H9 (cell line): ENCODE data around the gene RSBN1. TPM values are rescaled to one million over a fixed set of nuclear protein-coding genes. Genes with fewer than 3 reads are reported as not detected.

Source experiments
- DNase-seq: peaks from one replicate; pipeline ENCODE4 v3.0.0-alpha.2; 2017
- H2AFZ ChIP-seq: one replicate; pipeline ENCODE4 v1.6.1; 2013; ENCODE audit warnings: mild to moderate bottlenecking, low read length, control low read depth, moderate library complexity
- H2AK5ac ChIP-seq: 2 replicates; pipeline ENCODE4 v1.6.1; 2013; ENCODE audit warnings: low read length, control low read depth, mixed read lengths; ENCODE audit not compliant: insufficient read length
- H2BK120ac ChIP-seq: one replicate; pipeline ENCODE4 v1.6.1; 2013; ENCODE audit warnings: low read depth, mild to moderate bottlenecking, low read length, control low read depth, inconsistent platforms; ENCODE audit not compliant: poor library complexity, severe bottlenecking
- H2BK12ac ChIP-seq: 2 replicates; pipeline ENCODE4 v1.6.1; 2013; ENCODE audit warnings: low read length, control low read depth, mixed read lengths, low read depth; ENCODE audit not compliant: insufficient read length
- H2BK15ac ChIP-seq: 2 replicates; pipeline ENCODE4 v1.6.1; 2013; ENCODE audit warnings: low read depth, low read length, control low read depth
- H2BK20ac ChIP-seq: one replicate; pipeline ENCODE4 v1.6.1; 2013; ENCODE audit warnings: low read depth, mild to moderate bottlenecking, low read length, control low read depth, inconsistent platforms; ENCODE audit not compliant: poor library complexity, severe bottlenecking
- H2BK5ac ChIP-seq: 2 replicates; pipeline ENCODE4 v1.6.1; 2013; ENCODE audit warnings: low read length, control low read depth, mixed read lengths; ENCODE audit not compliant: insufficient read length
- H3K14ac ChIP-seq: 2 replicates; pipeline ENCODE4 v1.6.1; 2013; ENCODE audit warnings: low read length, control low read depth; ENCODE audit not compliant: insufficient read depth
- H3K18ac ChIP-seq: 2 replicates; pipeline ENCODE4 v1.6.1; 2013; ENCODE audit warnings: low read depth, mild to moderate bottlenecking, mixed read lengths, low read length, control low read depth; ENCODE audit not compliant: insufficient read length
- H3K23ac ChIP-seq: 2 replicates; pipeline ENCODE4 v1.6.1; 2013; ENCODE audit warnings: low read length, control low read depth, mixed read lengths, low read depth; ENCODE audit not compliant: insufficient read length
- H3K23me2 ChIP-seq: 2 replicates; pipeline ENCODE4 v1.6.1; 2013; ENCODE audit warnings: low read depth, mild to moderate bottlenecking, mixed read lengths, low read length, control low read depth; ENCODE audit not compliant: insufficient read length, poor library complexity, severe bottlenecking
- H3K27ac ChIP-seq: 2 replicates; pipeline ENCODE4 v1.5.1; 2013; ENCODE audit warnings: low read length, control low read depth, mixed read lengths, low read depth; ENCODE audit not compliant: insufficient read length
- H3K27me3 ChIP-seq: 2 replicates; pipeline ENCODE4 v1.6.1; 2013; ENCODE audit warnings: low read length, control low read depth, inconsistent platforms; ENCODE audit not compliant: insufficient read depth
- H3K4ac ChIP-seq: 2 replicates; pipeline ENCODE4 v1.6.1; 2013; ENCODE audit warnings: low read depth, mild to moderate bottlenecking, control low read depth, inconsistent platforms, low read length, moderate library complexity
- H3K4me1 ChIP-seq: 2 replicates; pipeline ENCODE4 v1.6.1; 2013; ENCODE audit warnings: low read length, control low read depth, inconsistent platforms; ENCODE audit not compliant: insufficient read depth
- H3K4me2 ChIP-seq: 2 replicates; pipeline ENCODE4 v1.6.1; 2013; ENCODE audit warnings: low read length, control low read depth, mixed read lengths; ENCODE audit not compliant: insufficient read length, insufficient read depth
- H3K56ac ChIP-seq: 2 replicates; pipeline ENCODE4 v1.6.1; 2013; ENCODE audit warnings: low read depth, mild to moderate bottlenecking, mixed read lengths, low read length, control low read depth; ENCODE audit not compliant: insufficient read length
- H3K79me1 ChIP-seq: 2 replicates; pipeline ENCODE4 v1.6.1; 2013; ENCODE audit warnings: low read depth, mild to moderate bottlenecking, moderate library complexity, low read length, control low read depth, inconsistent platforms; ENCODE audit not compliant: insufficient read depth, poor library complexity, severe bottlenecking
- H3K79me2 ChIP-seq: 2 replicates; pipeline ENCODE4 v1.6.1; 2013; ENCODE audit warnings: low read length, control low read depth, inconsistent platforms; ENCODE audit not compliant: insufficient read depth
- H3K9ac ChIP-seq: 2 replicates; pipeline ENCODE4 v1.6.1; 2013; ENCODE audit warnings: low read length, control low read depth, mixed read lengths; ENCODE audit not compliant: insufficient read length; ENCODE audit errors: extremely low read depth
- H3K9me3 ChIP-seq: one replicate; pipeline ENCODE4 v1.6.1; 2013; ENCODE audit warnings: low read depth, low read length, inconsistent platforms; ENCODE audit not compliant: control insufficient read depth
- H3T11ph ChIP-seq: one replicate; pipeline ENCODE4 v1.6.1; 2013; ENCODE audit warnings: mild to moderate bottlenecking, low read length, control low read depth, inconsistent platforms
- H4K20me1 ChIP-seq: one replicate; pipeline ENCODE4 v1.6.1; 2013; ENCODE audit not compliant: control insufficient read depth, insufficient read length, insufficient read depth
- H4K5ac ChIP-seq: 2 replicates; pipeline ENCODE4 v1.6.1; 2013; ENCODE audit warnings: low read depth, mild to moderate bottlenecking, mixed read lengths, low read length, control low read depth; ENCODE audit not compliant: insufficient read length
- H4K8ac ChIP-seq: replicated peaks from 2 replicates; pipeline ENCODE4 v1.6.1; 2013; ENCODE audit warnings: low read length, control low read depth, mixed read lengths, low read depth; ENCODE audit not compliant: insufficient read length
- H4K91ac ChIP-seq: 2 replicates; pipeline ENCODE4 v1.6.1; 2013; ENCODE audit warnings: low read depth, mild to moderate bottlenecking, moderate library complexity, mixed read lengths, low read length, control low read depth; ENCODE audit not compliant: insufficient read length
- H3K27ac Mint-ChIP-seq, 3 experiments: 2 replicates in 2 of 3; 3 replicates in 1 of 3; pipeline ENCODE4 v1.8.0; 2020 to 2021; ENCODE audit warnings: mixed read lengths in 3 of 3, mild to moderate bottlenecking in 1 of 3, moderate library complexity in 1 of 3
- H3K27me3 Mint-ChIP-seq: 2 replicates; pipeline ENCODE4 v1.8.0; 2021; ENCODE audit warnings: low read depth, mild to moderate bottlenecking, moderate library complexity, mixed read lengths
- H3K36me3 Mint-ChIP-seq, 3 experiments: 2 replicates in 2 of 3; 3 replicates in 1 of 3; pipeline ENCODE4 v1.8.0; 2020 to 2021; ENCODE audit warnings: low read depth in 3 of 3, mixed read lengths in 3 of 3; ENCODE audit not compliant: insufficient read depth in 1 of 3
- H3K4me1 Mint-ChIP-seq, 2 experiments: 2 replicates each; pipeline ENCODE4 v1.8.0; 2020; ENCODE audit warnings: mixed read lengths in 2 of 2
- H3K4me3 Mint-ChIP-seq, 2 experiments: 2 replicates in 1 of 2; 3 replicates in 1 of 2; pipeline ENCODE4 v1.8.0; 2020 to 2021; ENCODE audit warnings: mild to moderate bottlenecking in 2 of 2, mixed read lengths in 2 of 2, moderate library complexity in 1 of 2
- H3K9me3 Mint-ChIP-seq, 2 experiments: 2 replicates in 1 of 2; 3 replicates in 1 of 2; pipeline ENCODE4 v1.8.0; 2020; ENCODE audit warnings: mild to moderate bottlenecking in 2 of 2, mixed read lengths in 2 of 2, moderate library complexity in 1 of 2
- WGBS: extraction: QIAGEN DNeasy Blood & Tissue Kit; methylation state at CpG from one replicate; pipeline ENCODE4 v1.1.7; 2013; ENCODE audit warnings: missing lambda C conversion rate, low lambda C conversion rate, mixed read lengths; ENCODE audit not compliant: insufficient read length; ENCODE audit errors: extremely low coverage; 5-methylcytosine and 5-hydroxymethylcytosine counted together
- total RNA-seq: library from RNA; stranded (reverse); gene quantifications from 2 replicates; pipeline ENCODE4 v1.2.1, GENCODE V29; 2021
- TF ChIP-seq, protein P1 (sequence below): fragments of 200-600 bp; sonication (generic); conservative IDR thresholded peaks from 3 replicates; pipeline ENCODE4 v1.8.0; 2021; ENCODE audit warnings: antibody characterized with exemption, mild to moderate bottlenecking

The RSBN1 gene
- total RNA-seq, 1 experiment from 2014 or later = 11.0 TPM

DNA sequence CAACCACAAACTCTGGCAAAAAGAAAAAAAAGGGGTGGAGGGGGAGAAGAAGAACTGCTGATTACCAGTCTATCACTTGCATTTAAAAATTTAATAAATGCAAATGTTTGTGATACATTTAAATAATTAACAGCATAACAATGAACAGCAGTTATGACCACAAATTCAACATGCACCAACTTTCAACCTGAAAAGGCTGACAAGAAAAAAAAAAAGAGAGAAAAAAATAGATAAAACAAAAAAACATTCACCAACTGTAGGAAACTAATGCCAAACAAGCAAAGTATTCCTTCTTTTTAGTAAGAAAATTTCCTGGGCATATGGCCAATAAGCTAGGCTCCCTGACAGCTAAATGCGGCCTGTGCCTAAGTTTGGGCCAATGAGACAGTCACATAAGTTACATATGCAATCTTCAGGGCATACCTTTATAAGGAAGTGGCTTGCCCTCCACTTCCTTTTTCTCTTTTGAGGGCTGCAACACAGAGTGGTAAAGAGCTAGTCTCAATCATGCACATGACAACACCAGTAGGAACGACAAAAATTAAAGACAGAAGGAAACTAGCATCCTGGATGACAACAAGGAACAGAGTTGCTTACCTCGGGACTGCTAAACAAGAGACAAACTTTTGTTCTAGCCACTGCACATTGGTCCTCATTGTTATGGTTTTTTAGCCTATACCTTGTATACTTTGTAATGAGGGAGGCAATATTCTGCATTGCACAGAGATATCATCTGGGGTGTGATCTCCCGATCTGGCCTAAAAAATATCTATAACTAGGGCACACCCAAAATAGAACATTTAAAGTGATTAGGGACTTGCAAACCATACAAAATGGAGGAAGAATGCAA is 28.8 kb downstream of the RSBN1 start:
- WGBS = no CpG with 5 or more reads among the region's 4 CpGs
- Histone ChIP-seq H3K79me2 (peaks cover 2% of the 10 kb centered on the region; the same call in 1 of the 2 replicates), H2BK120ac (no peak overlapping the region), H3K4ac (no peak overlapping the region), H3K56ac (no peak overlapping the region), H2BK15ac (no peak overlapping the region), H4K8ac (no peak overlapping the region), H2AK5ac (no peak overlapping the region), H4K91ac (no peak overlapping the region), H3K4me1 (peaks cover 3% of the 10 kb centered on the region; the same call in 1 of the 2 replicates), H2BK20ac (no peak overlapping the region), H3K23me2 (no peaks in the 10 kb centered on the region), H3K79me1 (peaks cover 6% of the 10 kb centered on the region), H3K14ac (no peak overlapping the region), H4K5ac (no peak overlapping the region), H3K23ac (no peak overlapping the region), H3K9ac (no peak overlapping the region), H3K18ac (no peak overlapping the region), H3K9me3 (no peaks in the 10 kb centered on the region), H3K27ac (no peak overlapping the region), H3K4me2 (no peak overlapping the region), H4K20me1 (no peaks in the 10 kb centered on the region), H2BK5ac (no peak overlapping the region), H3K27me3 (no peaks in the 10 kb centered on the region), H2BK12ac (no peak overlapping the region), H2AFZ (no peak overlapping the region), H3T11ph (no peak overlapping the region)
- DNase-seq = no peak
- Mint-ChIP-seq H3K27ac (peak overlapping the region in 1 of 3 experiments; percentile 27; a peak in 2 of 7 replicates), H3K9me3 (no peaks in the 10 kb centered on the region), H3K27me3 (no peaks in the 10 kb centered on the region), H3K4me3 (no peak overlapping the region), H3K36me3 (peaks cover 2 to 4% (median 3%) of the 10 kb centered on the region in 3 experiments; a peak in 5 of 7 replicates), H3K4me1 (peaks cover 12 to 17% of the 10 kb centered on the region in 2 experiments)
- TF ChIP-seq, protein P1, sequence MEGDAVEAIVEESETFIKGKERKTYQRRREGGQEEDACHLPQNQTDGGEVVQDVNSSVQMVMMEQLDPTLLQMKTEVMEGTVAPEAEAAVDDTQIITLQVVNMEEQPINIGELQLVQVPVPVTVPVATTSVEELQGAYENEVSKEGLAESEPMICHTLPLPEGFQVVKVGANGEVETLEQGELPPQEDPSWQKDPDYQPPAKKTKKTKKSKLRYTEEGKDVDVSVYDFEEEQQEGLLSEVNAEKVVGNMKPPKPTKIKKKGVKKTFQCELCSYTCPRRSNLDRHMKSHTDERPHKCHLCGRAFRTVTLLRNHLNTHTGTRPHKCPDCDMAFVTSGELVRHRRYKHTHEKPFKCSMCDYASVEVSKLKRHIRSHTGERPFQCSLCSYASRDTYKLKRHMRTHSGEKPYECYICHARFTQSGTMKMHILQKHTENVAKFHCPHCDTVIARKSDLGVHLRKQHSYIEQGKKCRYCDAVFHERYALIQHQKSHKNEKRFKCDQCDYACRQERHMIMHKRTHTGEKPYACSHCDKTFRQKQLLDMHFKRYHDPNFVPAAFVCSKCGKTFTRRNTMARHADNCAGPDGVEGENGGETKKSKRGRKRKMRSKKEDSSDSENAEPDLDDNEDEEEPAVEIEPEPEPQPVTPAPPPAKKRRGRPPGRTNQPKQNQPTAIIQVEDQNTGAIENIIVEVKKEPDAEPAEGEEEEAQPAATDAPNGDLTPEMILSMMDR = no peak
